Measurements from ENCODE around the gene RIF1.

The RIF1 gene

DNA sequence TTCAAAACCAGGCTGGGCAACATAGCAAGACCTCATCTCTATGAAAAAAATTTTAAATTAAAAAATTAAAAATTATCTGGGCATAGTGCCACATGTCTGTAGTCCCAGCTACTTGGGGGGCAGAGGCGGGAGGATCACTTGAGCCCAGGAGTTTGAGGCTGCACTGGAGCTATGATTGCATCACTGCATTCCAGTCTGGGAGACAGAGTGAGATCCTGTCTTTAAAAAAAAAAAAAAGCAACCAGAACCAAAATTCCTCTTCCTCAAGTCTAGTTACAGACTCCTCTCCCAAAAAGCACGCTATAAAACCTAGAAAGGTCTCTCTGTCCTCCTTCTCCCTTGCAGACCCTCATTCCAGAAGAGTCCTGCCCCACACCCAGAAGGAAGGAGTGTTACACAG lies 28.4 kb upstream of the RIF1 start:
- Histone ChIP-seq H3K27ac (ENCODE audit: low read depth, low read length) (peak overlapping the region; percentile 55), H3K23ac (ENCODE audit: low read length) (no peak overlapping the region), H3K4me2 (ENCODE audit: low read length) (no peak overlapping the region), H2BK120ac (ENCODE audit: insufficient read depth, low read length, poor library complexity) (no peak overlapping the region), H3K14ac (ENCODE audit: low read length) (no peak overlapping the region), H2AK5ac (ENCODE audit: low read length) (no peak overlapping the region), H3K4me1 (ENCODE audit: control insufficient read depth in 1 of 2, insufficient read depth in 2 of 2, low read length in 2 of 2) (peaks cover 4 to 6% of the 10 kb centered on the region in 2 experiments), H2BK12ac (ENCODE audit: low read length) (peak overlapping the region; percentile 69), H4K12ac (ENCODE audit: low read depth, low read length) (no peak overlapping the region), H2AFZ (ENCODE audit: insufficient read depth, low read length, poor library complexity) (no peak overlapping the region), H2BK5ac (ENCODE audit: low read depth, low read length, poor library complexity) (peak overlapping the region; percentile 77), H4K8ac (ENCODE audit: low read depth, low read length) (peak overlapping the region; percentile 43), H3K4ac (ENCODE audit: low read depth, low read length) (no peak overlapping the region), H3K9me3 (ENCODE audit: insufficient read depth, low read depth, low read length) (no peaks in the 10 kb centered on the region), H3K9ac (ENCODE audit: low read length) (no peak overlapping the region), H3K36me3 (ENCODE audit: control insufficient read depth in 1 of 2, insufficient read depth in 2 of 2, low read length in 2 of 2) (no peaks in the 10 kb centered on the region), H3K79me2 (ENCODE audit: control insufficient read depth, insufficient read depth, low read length, poor library complexity) (no peaks in the 10 kb centered on the region), H3K27me3 (ENCODE audit: insufficient read depth, low read length) (no peaks in the 10 kb centered on the region), H3K18ac (ENCODE audit: low read length) (no peak overlapping the region), H3K4me3 (ENCODE audit: low read depth, low read length) (no peak overlapping the region), H4K91ac (ENCODE audit: low read depth, low read length) (peak overlapping the region; percentile 56), H3K79me1 (ENCODE audit: low read length) (peaks cover 2% of the 10 kb centered on the region)
- DNase-seq: peak in 1 of 2 donors; percentile 32
- no CpG with 5 or more reads among the region's 2 CpGs for WGBS (ENCODE audit: extremely low coverage, insufficient coverage, insufficient read length)

DNA sequence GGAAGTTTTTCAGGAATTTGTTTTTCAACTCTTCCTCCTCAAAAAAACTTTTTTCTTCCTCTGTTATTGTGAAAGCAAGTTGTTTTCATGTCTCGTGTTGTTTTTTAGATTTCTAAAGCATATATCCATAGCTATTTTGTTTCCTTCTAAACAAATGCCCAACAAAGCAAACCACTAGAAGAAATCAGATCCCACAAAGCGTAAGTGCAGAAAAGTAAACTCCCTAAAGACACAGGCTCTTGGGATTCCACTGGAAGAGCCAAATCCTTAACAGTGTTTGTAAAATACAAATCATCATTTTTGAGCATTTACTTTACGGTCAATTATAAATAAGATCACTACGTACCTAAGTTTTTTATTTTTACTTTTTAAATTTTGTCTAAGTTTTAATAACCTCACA lies 21.7 kb upstream of the RIF1 start:
- Histone ChIP-seq H2BK12ac (ENCODE audit: low read length) (no peak overlapping the region), H3K23ac (ENCODE audit: low read length) (no peak overlapping the region), H3K18ac (ENCODE audit: low read length) (no peak overlapping the region), H4K12ac (ENCODE audit: low read depth, low read length) (no peak overlapping the region), H2BK120ac (ENCODE audit: insufficient read depth, low read length, poor library complexity) (no peak overlapping the region), H3K4ac (ENCODE audit: low read depth, low read length) (no peak overlapping the region), H3K9ac (ENCODE audit: low read length) (no peak overlapping the region), H2BK5ac (ENCODE audit: low read depth, low read length, poor library complexity) (no peak overlapping the region), H3K79me1 (ENCODE audit: low read length) (no peaks in the 10 kb centered on the region), H3K4me1 (ENCODE audit: control insufficient read depth in 1 of 2, insufficient read depth in 2 of 2, low read length in 2 of 2) (peaks cover 0 to 1% of the 10 kb centered on the region in 2 experiments), H2AFZ (ENCODE audit: insufficient read depth, low read length, poor library complexity) (no peak overlapping the region), H3K14ac (ENCODE audit: low read length) (no peak overlapping the region), H3K4me3 (ENCODE audit: low read depth, low read length) (no peak overlapping the region), H3K9me3 (ENCODE audit: insufficient read depth, low read depth, low read length) (peaks cover 1% of the 10 kb centered on the region), H4K8ac (ENCODE audit: low read depth, low read length) (no peak overlapping the region), H3K79me2 (ENCODE audit: control insufficient read depth, insufficient read depth, low read length, poor library complexity) (no peaks in the 10 kb centered on the region), H2AK5ac (ENCODE audit: low read length) (no peak overlapping the region), H3K27me3 (ENCODE audit: insufficient read depth, low read length) (no peaks in the 10 kb centered on the region), H4K91ac (ENCODE audit: low read depth, low read length) (no peak overlapping the region), H3K36me3 (ENCODE audit: control insufficient read depth in 1 of 2, insufficient read depth in 2 of 2, low read length in 2 of 2) (no peaks in the 10 kb centered on the region), H3K27ac (ENCODE audit: low read depth, low read length) (no peak overlapping the region), H3K4me2 (ENCODE audit: low read length) (no peak overlapping the region)
- DNase-seq: no peak
- WGBS (ENCODE audit: extremely low coverage, insufficient coverage, insufficient read length): no CpG with 5 or more reads among the region's 4 CpGs

DNA sequence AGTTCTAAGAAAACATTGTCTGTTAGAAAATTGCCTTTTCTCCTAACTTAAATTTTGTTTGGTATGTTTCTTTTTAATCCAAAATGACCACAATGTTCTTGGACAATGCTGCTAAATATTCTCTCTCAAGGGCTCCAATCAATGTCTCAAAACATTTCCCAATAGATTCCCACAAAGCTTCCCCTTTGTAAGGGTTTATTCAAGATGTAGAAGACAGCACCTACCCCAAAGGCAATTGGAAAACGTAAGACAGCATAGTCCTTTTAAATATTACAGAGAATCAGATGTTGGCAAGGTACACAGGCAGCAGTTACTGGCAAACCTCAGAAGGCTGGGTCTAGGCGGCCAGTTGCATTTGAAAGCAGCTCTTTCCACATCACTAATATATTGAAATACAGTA lies 18.3 kb upstream of the RIF1 start:
- no peak overlapping the region for H2BK5ac ChIP-seq (ENCODE audit: low read depth, low read length, poor library complexity)
- no peak overlapping the region for H2BK120ac ChIP-seq (ENCODE audit: insufficient read depth, low read length, poor library complexity)
- no peak overlapping the region for H2AFZ ChIP-seq (ENCODE audit: insufficient read depth, low read length, poor library complexity)
- H3K27me3 ChIP-seq (ENCODE audit: insufficient read depth, low read length): no peaks in the 10 kb centered on the region
- no CpG with 5 or more reads among the region's 2 CpGs for whole genome bisulfite sequencing (ENCODE audit: extremely low coverage, insufficient coverage, insufficient read length)
- H4K91ac ChIP-seq (ENCODE audit: low read depth, low read length): no peak overlapping the region
- H3K4ac ChIP-seq (ENCODE audit: low read depth, low read length): no peak overlapping the region
- no peak overlapping the region for H4K12ac ChIP-seq (ENCODE audit: low read depth, low read length)
- H3K4me2 ChIP-seq (ENCODE audit: low read length): no peak overlapping the region
- H3K36me3 ChIP-seq (ENCODE audit: control insufficient read depth in 1 of 2, insufficient read depth in 2 of 2, low read length in 2 of 2): no peaks in the 10 kb centered on the region
- H3K79me2 ChIP-seq (ENCODE audit: control insufficient read depth, insufficient read depth, low read length, poor library complexity): no peaks in the 10 kb centered on the region
- H2AK5ac ChIP-seq (ENCODE audit: low read length): no peak overlapping the region
- no peak overlapping the region for H2BK12ac ChIP-seq (ENCODE audit: low read length)
- no peak for DNase-seq
- H3K9ac ChIP-seq (ENCODE audit: low read length): no peak overlapping the region
- no peak overlapping the region for H3K18ac ChIP-seq (ENCODE audit: low read length)
- no peaks in the 10 kb centered on the region for H3K79me1 ChIP-seq (ENCODE audit: low read length)
- no peak overlapping the region for H3K14ac ChIP-seq (ENCODE audit: low read length)
- H3K9me3 ChIP-seq (ENCODE audit: insufficient read depth, low read depth, low read length): peaks cover 1% of the 10 kb centered on the region
- H3K4me1 ChIP-seq (ENCODE audit: control insufficient read depth in 1 of 2, insufficient read depth in 2 of 2, low read length in 2 of 2): peaks cover 0 to 1% of the 10 kb centered on the region in 2 experiments
- H3K27ac ChIP-seq (ENCODE audit: low read depth, low read length): no peak overlapping the region
- no peak overlapping the region for H4K8ac ChIP-seq (ENCODE audit: low read depth, low read length)
- no peak overlapping the region for H3K23ac ChIP-seq (ENCODE audit: low read length)
- no peak overlapping the region for H3K4me3 ChIP-seq (ENCODE audit: low read depth, low read length)

DNA sequence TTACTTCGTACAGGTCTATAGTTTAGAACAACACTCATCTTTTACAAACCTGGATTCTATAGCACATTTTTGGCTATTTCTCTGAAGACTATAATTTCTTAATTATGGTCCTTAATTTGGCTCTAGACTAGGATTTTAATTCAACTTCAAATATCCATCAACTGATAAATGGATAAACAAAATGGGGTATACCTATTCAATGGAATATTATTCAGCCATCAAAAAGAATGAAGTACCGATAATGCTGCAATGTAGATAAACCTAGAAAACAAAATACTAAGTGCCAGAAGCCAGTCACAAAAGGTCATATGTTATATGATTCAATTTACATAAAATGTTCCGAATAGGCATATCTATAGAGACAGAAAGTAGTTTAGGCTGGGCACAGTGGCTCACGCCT lies 15.2 kb upstream of the RIF1 start:
- no CpG with 5 or more reads among the region's 4 CpGs for WGBS (ENCODE audit: extremely low coverage, insufficient coverage, insufficient read length)

More for the DNA sequence above, 15.2 kb upstream of the RIF1 start:
- Histone ChIP-seq H4K91ac (ENCODE audit: low read depth, low read length) (no peak overlapping the region), H3K9me3 (ENCODE audit: insufficient read depth, low read depth, low read length) (peaks cover 1% of the 10 kb centered on the region), H3K18ac (ENCODE audit: low read length) (no peak overlapping the region), H3K79me2 (ENCODE audit: control insufficient read depth, insufficient read depth, low read length, poor library complexity) (no peaks in the 10 kb centered on the region), H4K8ac (ENCODE audit: low read depth, low read length) (no peak overlapping the region), H3K23ac (ENCODE audit: low read length) (no peak overlapping the region), H4K12ac (ENCODE audit: low read depth, low read length) (no peak overlapping the region), H3K4ac (ENCODE audit: low read depth, low read length) (no peak overlapping the region), H3K27ac (ENCODE audit: low read depth, low read length) (no peak overlapping the region), H3K4me1 (ENCODE audit: control insufficient read depth in 1 of 2, insufficient read depth in 2 of 2, low read length in 2 of 2) (no peaks in the 10 kb centered on the region), H2AK5ac (ENCODE audit: low read length) (no peak overlapping the region), H3K79me1 (ENCODE audit: low read length) (no peaks in the 10 kb centered on the region), H3K14ac (ENCODE audit: low read length) (no peak overlapping the region), H2BK120ac (ENCODE audit: insufficient read depth, low read length, poor library complexity) (no peak overlapping the region), H2BK12ac (ENCODE audit: low read length) (no peak overlapping the region), H3K9ac (ENCODE audit: low read length) (no peak overlapping the region), H2AFZ (ENCODE audit: insufficient read depth, low read length, poor library complexity) (no peak overlapping the region), H3K4me2 (ENCODE audit: low read length) (no peak overlapping the region), H2BK5ac (ENCODE audit: low read depth, low read length, poor library complexity) (no peak overlapping the region), H3K36me3 (ENCODE audit: control insufficient read depth in 1 of 2, insufficient read depth in 2 of 2, low read length in 2 of 2) (no peaks in the 10 kb centered on the region), H3K4me3 (ENCODE audit: low read depth, low read length) (no peak overlapping the region), H3K27me3 (ENCODE audit: insufficient read depth, low read length) (no peaks in the 10 kb centered on the region)
- no peak for DNase-seq

Data from trophoblast cell (in vitro differentiated cells and primary cell).